Measurements from ENCODE around the gene RALGAPB.

GRCh38 chr20:38550274-38550673 lies 77.6 kb downstream of the RALGAPB start:
- TF ChIP-seq EZH2 (IDR thresholded peaks at IDR 0.05; ENCODE audit: low read depth, unreplicated experiment) = no peak
- no peak for TF ChIP-seq CREB1 (CRISPR knock-in tag; IDR thresholded peaks at IDR 0.05; ENCODE audit: low read depth)

Data from GM23338 (cell line).